Measurements from ENCODE around the gene LRG1.

LRG1 gene

GRCh38 chr19:4575267-4576015, 35.6 kb upstream of the LRG1 start:
- POLR2A ChIA-PET (ENCODE audit: low non-redundant PET), result no interaction called here
- H3K27ac ChIP-seq, result peak overlapping the region; percentile 61
- CTCF ChIA-PET, result interaction anchor here (0.7 to 1.9 kb wide), 9 partner anchors 8 to 78 kb away, joined by 3 to 11 read pairs (median 4); no protein-coding TSS in a partner anchor
- TF ChIP-seq CTCF (conservative IDR thresholded peaks at IDR 0.05; ENCODE audit: low read depth), result no peak
- DNase-seq (ENCODE audit: low spot score), result peak; percentile 92

- DNase-seq (ENCODE audit: low spot score), result no peak
- TF ChIP-seq CTCF (conservative IDR thresholded peaks at IDR 0.05; ENCODE audit: low read depth), result no peak
- H3K27ac ChIP-seq, result no peak overlapping the region
- POLR2A ChIA-PET (ENCODE audit: low non-redundant PET), result no interaction called here
- CTCF ChIA-PET, result interaction anchor here (0.5 to 1.3 kb wide), 3 partner anchors 49 to 63 kb away, joined by 3 to 6 read pairs (median 4); no protein-coding TSS in a partner anchor
These were observed 33.8 kb upstream of the LRG1 start for GRCh38 chr19:4573682-4574081.

- H3K27ac ChIP-seq, result no peak overlapping the region
- no peak for DNase-seq (ENCODE audit: low spot score)
- ChIA-PET POLR2A (ENCODE audit: low non-redundant PET) (no interaction called here), CTCF (interaction anchor here (1.0 to 1.4 kb wide), 2 partner anchors 10 to 65 kb away, joined by 3 to 19 read pairs; no protein-coding TSS in a partner anchor)
- no peak for TF ChIP-seq CTCF (conservative IDR thresholded peaks at IDR 0.05; ENCODE audit: low read depth)
These were observed 31.6 kb upstream of the LRG1 start for GRCh38 chr19:4571305-4571917.

GRCh38 chr19:4570916-4571304, 31.1 kb upstream of the LRG1 start:
- no peak for DNase-seq (ENCODE audit: low spot score)
- ChIA-PET POLR2A (ENCODE audit: low non-redundant PET) (no interaction called here), CTCF (interaction anchor here (1.0 to 1.4 kb wide), 4 partner anchors 10 to 65 kb away, joined by 3 to 19 read pairs (median 4); no protein-coding TSS in a partner anchor)
- TF ChIP-seq CTCF (conservative IDR thresholded peaks at IDR 0.05; ENCODE audit: low read depth), result no peak
- H3K27ac ChIP-seq, result no peak overlapping the region

- no peak for TF ChIP-seq CTCF (conservative IDR thresholded peaks at IDR 0.05; ENCODE audit: low read depth)
- H3K27ac ChIP-seq, result no peak overlapping the region
- CTCF ChIA-PET, result interaction anchor here (0.6 to 1.4 kb wide), 4 partner anchors 62 to 226 kb away, joined by 3 to 19 read pairs (median 4); no protein-coding TSS in a partner anchor
- POLR2A ChIA-PET (ENCODE audit: low non-redundant PET), result no interaction called here
- no peak for DNase-seq (ENCODE audit: low spot score)
These were observed 30.6 kb upstream of the LRG1 start for GRCh38 chr19:4570402-4570801.

GRCh38 chr19:4568886-4569285, 29.1 kb upstream of the LRG1 start:
- ChIA-PET POLR2A (ENCODE audit: low non-redundant PET) (no interaction called here), CTCF (interaction anchor here (0.6 to 4.7 kb wide), 6 partner anchors 8 to 68 kb away, joined by 3 to 36 read pairs (median 4); no protein-coding TSS in a partner anchor)
- DNase-seq (ENCODE audit: low spot score), result no peak
- TF ChIP-seq CTCF (conservative IDR thresholded peaks at IDR 0.05; ENCODE audit: low read depth), result no peak
- H3K27ac ChIP-seq, result no peak overlapping the region

All from RWPE1 (cell line).